Sigmoid colon (tissue), 4 donors: Measurements from ENCODE around the gene DIS3L2.

Experiments used
- POLR2A ChIP-seq, 2 donors: fragments of 450-650 bp; IDR thresholded peaks; one replicate each; pipeline ENCODE4 v1.6.1; 2016; ENCODE audit warnings: antibody characterized with exemption in 2 of 2, mild to moderate bottlenecking in 2 of 2, moderate library complexity in 2 of 2
- POLR2AphosphoS5 ChIP-seq, 4 donors: sonication (generic); formaldehyde crosslinking; IDR thresholded peaks; one replicate each; pipeline ENCODE4 v1.6.1; 2017; ENCODE audit warnings: antibody characterized with exemption in 4 of 4
- TF ChIP-seq, protein P1 (sequence below), 4 experiments: fragments of 450-650 bp in 3 of 4; fragments of 200-600 bp in 1 of 4; IDR thresholded peaks; one replicate each; pipeline ENCODE4 v1.5.1; 2016 to 2019; ENCODE audit warnings: antibody characterized with exemption in 4 of 4, mild to moderate bottlenecking in 3 of 4, moderate library complexity in 2 of 4

DNA sequence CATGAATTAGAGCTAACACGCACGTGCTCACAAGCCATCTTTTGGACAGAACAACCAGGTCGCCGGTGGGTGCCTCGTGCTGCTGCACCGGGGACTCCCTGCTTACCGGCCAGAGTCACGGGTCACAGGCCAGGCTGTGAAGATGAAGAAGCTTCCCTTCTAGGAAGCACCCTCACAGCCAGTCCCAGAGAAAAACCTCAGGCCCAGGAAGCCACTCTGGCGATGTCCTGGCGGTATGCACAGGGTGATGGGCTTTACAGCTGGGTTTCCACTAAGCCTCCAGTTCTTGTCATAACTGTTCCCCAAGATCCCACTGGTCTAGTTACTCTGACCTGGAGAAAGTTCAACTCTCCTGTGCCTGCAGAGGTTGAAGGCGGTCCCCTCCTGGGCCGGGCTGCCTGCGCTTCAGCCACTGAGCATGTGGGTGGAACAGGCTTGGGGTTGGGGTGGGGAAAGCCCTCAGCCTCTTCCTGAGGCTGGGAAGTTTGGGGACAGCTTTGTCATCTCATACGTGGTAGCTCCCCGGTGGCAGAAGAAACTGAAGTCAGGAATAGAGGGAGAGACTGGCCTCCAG, 15.2 kb upstream of the DIS3L2 start:
- no peak for TF ChIP-seq POLR2A (IDR thresholded peaks at IDR 0.05)
- TF ChIP-seq POLR2AphosphoS5 (IDR thresholded peaks at IDR 0.05) = no peak
- TF ChIP-seq, protein P1, sequence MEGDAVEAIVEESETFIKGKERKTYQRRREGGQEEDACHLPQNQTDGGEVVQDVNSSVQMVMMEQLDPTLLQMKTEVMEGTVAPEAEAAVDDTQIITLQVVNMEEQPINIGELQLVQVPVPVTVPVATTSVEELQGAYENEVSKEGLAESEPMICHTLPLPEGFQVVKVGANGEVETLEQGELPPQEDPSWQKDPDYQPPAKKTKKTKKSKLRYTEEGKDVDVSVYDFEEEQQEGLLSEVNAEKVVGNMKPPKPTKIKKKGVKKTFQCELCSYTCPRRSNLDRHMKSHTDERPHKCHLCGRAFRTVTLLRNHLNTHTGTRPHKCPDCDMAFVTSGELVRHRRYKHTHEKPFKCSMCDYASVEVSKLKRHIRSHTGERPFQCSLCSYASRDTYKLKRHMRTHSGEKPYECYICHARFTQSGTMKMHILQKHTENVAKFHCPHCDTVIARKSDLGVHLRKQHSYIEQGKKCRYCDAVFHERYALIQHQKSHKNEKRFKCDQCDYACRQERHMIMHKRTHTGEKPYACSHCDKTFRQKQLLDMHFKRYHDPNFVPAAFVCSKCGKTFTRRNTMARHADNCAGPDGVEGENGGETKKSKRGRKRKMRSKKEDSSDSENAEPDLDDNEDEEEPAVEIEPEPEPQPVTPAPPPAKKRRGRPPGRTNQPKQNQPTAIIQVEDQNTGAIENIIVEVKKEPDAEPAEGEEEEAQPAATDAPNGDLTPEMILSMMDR (IDR thresholded peaks at IDR 0.05) = no peak
